GM13977 (cell line): ENCODE results near the gene PCDHGA3.
"Not testable (repeated sequence)": the region's sequence is repeated elsewhere in the genome, so short reads cannot be mapped to it uniquely, and the experiment has no call there.

ENCODE experiments used
- DNase-seq: peaks from one replicate; pipeline ENCODE4 v3.0.0; 2012; ENCODE audit warnings: low spot score
- CTCF ChIP-seq: IDR thresholded peaks from 2 replicates; pipeline ENCODE4 v1.5.1; 2012; ENCODE audit warnings: mild to moderate bottlenecking, control low read depth; ENCODE audit not compliant: insufficient read depth; ENCODE audit errors: extremely low read depth, missing control alignments
- in situ Hi-C: fragments of 300-500 bp; cut with MboI; formaldehyde crosslinking; loops from one replicate; pipeline ENCODE4 v1.12.0; 2022; ENCODE audit warnings: low sequenced_read_pairs, low pct_unique_long_range_greater_than_20kb, mixed read lengths, inconsistent platforms; ENCODE audit not compliant: unreplicated experiment

PCDHGA3 gene

GRCh38 chr5:141319699-141320098, 23.9 kb upstream of the PCDHGA3 start:
- TF ChIP-seq CTCF = no peak
- DNase-seq = no peak
- in situ Hi-C loops = no loop called here

- peak; percentile 93 for TF ChIP-seq CTCF
- in situ Hi-C loops = no loop called here
- DNase-seq = peak; percentile 89
These were observed 23.1 kb upstream of the PCDHGA3 start, which contains the start of gene TAF7 for GRCh38 chr5:141320225-141321169. TSS of gene TAF7 (minus strand) at chr5:141320784. CDS start at chr5:141320044, 740 bp downstream.

GRCh38 chr5:141322261-141322660, 21.4 kb upstream of the PCDHGA3 start:
- in situ Hi-C loops = no loop called here
- TF ChIP-seq CTCF = no peak
- no peak for DNase-seq

GRCh38 chr5:141326088-141326854, 17.4 kb upstream of the PCDHGA3 start:
- TF ChIP-seq CTCF = peak; percentile 31
- in situ Hi-C loops = no loop called here
- no peak for DNase-seq

- TF ChIP-seq CTCF = no peak
- in situ Hi-C loops = no loop called here
- DNase-seq = no peak
These were observed 15.4 kb upstream of the PCDHGA3 start for GRCh38 chr5:141328231-141328630.

GRCh38 chr5:141330299-141331080, 13.1 kb upstream of the PCDHGA3 start, which contains the start of gene PCDHGA1:
TSS of gene PCDHGA1 (plus strand) at chr5:141330514.
- no peak for DNase-seq
- in situ Hi-C loops = no loop called here
- TF ChIP-seq CTCF = peak; percentile 68

GRCh38 chr5:141332571-141332970, 11.1 kb upstream of the PCDHGA3 start:
- DNase-seq, in situ Hi-C loops: not testable (repeated sequence)
